VCaP (cell line): ENCODE data around the gene RTCA.
"Not testable (repeated sequence)": the region's sequence is repeated elsewhere in the genome, so short reads cannot be mapped to it uniquely, and the experiment has no call there.

Experiments used
- H3K27ac ChIP-seq: fragments of 450-650 bp; 2 replicates; pipeline ENCODE4 v1.5.1; 2017
- CTCF ChIP-seq: fragments of 450-650 bp; conservative IDR thresholded peaks from 2 replicates; pipeline ENCODE4 v1.5.1; 2017; ENCODE audit warnings: mild to moderate bottlenecking, moderate library complexity

RTCA gene

GRCh38 chr1:100249155-100249536 lies 16.9 kb upstream of the RTCA start:
- peak overlapping the region; percentile 87 for H3K27ac ChIP-seq
- TF ChIP-seq CTCF, result no peak

GRCh38 chr1:100249537-100250257 lies 16.3 kb upstream of the RTCA start, which contains the start of gene DBT:
TSS of gene DBT (minus strand) at chr1:100249834. CDS start at chr1:100249820, 14 bp downstream.
- peak within 1 kb of the TSS; percentile 87 for H3K27ac ChIP-seq
- no peak for TF ChIP-seq CTCF

GRCh38 chr1:100250264-100250663 lies 15.8 kb upstream of the RTCA start:
- no peak for TF ChIP-seq CTCF
- H3K27ac ChIP-seq, result peak overlapping the region; percentile 87

DNA sequence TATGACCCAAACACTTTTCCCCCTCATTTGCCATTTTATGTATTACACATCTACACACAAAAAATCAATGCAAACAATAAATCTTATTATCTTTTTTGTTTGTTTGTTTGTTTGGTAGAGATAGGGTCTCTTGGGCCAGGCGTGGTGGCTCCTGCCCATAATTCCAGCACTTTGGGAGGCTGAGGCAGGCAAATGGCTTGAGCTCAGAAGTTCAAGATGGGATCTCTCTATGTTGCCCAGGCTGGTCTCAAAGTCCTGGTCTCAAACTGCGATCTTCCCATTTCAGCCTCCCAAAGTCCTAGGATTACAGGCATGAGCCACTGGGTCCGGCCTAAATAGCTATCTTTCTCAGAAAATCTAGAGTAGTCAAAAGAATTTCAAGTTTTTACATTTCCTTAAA lies 15.2 kb upstream of the RTCA start:
- peak overlapping the region; percentile 87 for H3K27ac ChIP-seq
- no peak for TF ChIP-seq CTCF

DNA sequence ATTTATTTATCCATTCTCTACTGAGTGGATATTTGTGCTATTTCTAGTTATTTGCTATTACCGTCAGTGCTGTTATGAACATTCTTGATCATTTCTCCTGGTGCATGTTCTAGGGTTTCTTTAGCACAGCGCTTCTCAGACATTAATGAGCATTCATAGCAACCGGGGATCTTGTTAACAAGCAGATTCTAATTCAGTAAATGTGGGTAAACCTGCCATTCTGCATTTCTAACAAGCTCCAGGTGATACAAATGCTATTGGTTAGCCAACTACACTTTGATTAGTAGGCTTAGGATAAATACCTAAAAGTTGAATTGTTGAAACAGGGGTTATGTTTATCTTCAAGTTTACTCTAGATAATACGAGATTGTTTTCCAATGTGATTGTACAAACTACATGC lies 13.1 kb upstream of the RTCA start:
- TF ChIP-seq CTCF, result no peak
- peak overlapping the region; percentile 38 for H3K27ac ChIP-seq

DNA sequence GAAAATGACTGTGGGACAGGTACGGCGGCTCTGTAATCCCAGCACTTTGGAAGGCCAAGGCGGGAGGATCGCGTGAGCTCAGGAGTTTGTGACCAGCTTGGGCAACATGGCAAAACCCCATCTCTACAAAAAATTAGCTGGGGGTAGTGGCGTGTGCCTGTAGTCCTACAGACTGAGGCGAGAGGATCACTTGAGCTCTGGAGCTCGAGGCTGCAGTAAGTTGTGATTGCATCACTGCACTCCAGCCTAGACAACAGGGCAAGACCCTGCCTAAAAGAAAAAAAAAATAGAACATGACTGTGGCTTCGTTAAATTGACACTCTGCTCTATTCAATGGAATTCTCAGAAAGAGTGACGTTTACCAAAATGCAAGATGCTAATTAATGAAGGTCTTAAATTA lies 12.5 kb upstream of the RTCA start:
- TF ChIP-seq CTCF, result no peak
- H3K27ac ChIP-seq, result peak overlapping the region; percentile 38

GRCh38 chr1:100256273-100256672 lies 9.7 kb upstream of the RTCA start:
- H3K27ac ChIP-seq, result not testable (repeated sequence)

GRCh38 chr1:100258427-100258826 lies 7.6 kb upstream of the RTCA start:
- not testable (repeated sequence) for H3K27ac ChIP-seq

DNA sequence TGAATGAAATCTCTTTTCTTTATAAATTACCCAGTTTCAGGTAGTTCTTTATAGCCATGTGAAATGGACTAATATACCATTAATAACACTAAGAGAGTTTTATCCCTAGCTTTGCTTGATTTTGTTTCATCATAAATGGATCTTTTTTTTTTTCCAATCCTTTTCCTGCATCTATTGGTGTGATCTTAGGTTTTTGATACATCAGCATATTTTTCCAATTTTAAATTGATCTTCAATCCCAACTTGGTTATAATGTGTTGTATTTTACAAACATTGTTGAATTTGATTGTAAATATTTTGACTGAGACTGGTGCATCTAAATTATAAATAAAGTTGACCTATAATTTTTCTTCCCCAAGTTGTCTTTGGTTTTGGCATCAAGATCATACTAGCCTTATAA lies 4.3 kb upstream of the RTCA start:
- no peak overlapping the region for H3K27ac ChIP-seq
- TF ChIP-seq CTCF, result no peak

- not testable (repeated sequence) for H3K27ac ChIP-seq
Measured at GRCh38 chr1:100264081-100264480, 1.9 kb upstream of the RTCA start.
